GM21723 (cell line): ENCODE measurements around the gene FAM219A.
"Not testable (repeated sequence)": the region's sequence is repeated elsewhere in the genome, so short reads cannot be mapped to it uniquely, and the experiment has no call there.

Experiments
- ATAC-seq: cut with Tn5 transposase; IDR thresholded peaks from one replicate; pipeline ENCODE4 v1.9.1; 2021; ENCODE audit warnings: mild to moderate bottlenecking, moderate library complexity; ENCODE audit not compliant: unreplicated experiment

Gene FAM219A

DNA sequence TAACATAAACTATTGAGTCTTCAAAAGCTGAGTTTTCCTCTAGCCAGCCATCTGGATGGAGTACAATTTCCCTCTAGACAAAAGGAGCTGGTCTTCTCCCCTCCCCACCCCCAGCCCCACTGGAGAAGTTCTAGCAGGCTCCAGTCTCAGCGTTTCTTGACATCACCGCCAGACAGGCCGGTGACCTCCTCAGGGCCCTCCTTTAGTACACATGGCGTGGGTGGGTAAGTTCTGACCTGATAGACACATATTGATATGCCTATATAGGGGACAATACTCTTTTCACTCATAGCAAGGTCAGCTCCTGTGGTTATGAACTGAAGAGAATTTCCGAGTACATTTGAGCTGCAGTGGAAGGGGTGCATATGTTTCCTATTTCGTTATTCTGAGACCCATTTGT is 27.5 kb upstream of the FAM219A start:
- ATAC-seq = no peak

DNA sequence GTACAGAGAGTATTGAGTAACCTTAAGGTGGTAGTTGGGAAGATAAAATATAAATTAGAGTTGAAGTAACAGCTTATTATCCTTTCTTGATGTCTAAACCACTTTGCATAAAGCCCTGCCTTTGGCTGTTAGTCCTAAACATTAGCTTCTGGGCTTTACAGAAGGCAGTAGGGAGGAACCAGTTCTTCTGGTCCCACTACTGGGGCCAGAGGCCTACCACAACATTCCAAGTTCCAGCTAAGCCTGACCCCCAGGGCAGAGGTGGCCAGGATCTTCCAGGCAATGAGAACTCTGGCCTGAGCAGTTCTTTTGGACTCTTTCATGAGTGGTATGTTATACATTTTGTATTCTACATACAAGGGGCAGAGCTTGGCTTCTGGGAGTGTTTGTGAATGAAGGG is 26.3 kb upstream of the FAM219A start:
- no peak for ATAC-seq

DNA sequence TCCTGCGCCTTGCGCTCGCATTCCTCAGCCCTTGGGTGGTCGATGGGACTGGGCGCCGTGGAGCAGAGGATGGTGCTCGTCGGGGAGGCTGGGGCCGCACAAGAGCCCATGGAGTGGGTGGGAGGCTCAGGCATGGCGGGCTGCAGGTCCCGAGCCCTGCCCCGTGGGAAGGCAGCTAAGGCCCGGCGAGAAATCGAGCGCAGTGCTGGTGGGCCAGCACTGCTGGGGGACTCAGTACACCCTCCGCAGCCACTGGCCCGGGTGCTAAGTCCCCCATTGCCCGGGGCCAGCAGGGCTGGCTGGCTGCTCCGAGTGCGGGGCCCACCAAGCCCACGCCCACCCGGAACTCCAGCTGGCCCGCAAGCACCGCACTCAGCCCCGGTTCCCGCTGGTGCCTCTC is 24.4 kb upstream of the FAM219A start:
- ATAC-seq = not testable (repeated sequence)

DNA sequence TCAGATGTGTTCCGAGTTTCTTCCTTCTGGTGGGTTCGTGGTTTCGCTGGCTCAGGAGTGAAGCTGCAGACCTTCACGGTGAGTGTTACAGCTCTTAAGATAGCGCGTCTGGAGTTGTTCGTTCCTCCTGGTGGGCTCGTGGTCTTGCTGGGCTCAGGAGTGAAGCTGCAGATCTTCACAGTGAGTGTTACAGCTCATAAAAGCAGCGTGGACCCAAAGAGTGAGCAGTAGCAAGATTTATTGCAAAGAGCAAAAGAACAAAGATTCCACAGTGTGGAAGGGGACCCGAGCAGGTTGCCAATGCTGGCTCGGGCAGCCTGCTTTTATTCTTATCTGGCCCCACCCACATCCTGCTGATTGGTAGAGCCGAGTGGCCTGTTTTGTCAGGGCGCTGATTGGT is 23.2 kb upstream of the FAM219A start:
- ATAC-seq = not testable (repeated sequence)

DNA sequence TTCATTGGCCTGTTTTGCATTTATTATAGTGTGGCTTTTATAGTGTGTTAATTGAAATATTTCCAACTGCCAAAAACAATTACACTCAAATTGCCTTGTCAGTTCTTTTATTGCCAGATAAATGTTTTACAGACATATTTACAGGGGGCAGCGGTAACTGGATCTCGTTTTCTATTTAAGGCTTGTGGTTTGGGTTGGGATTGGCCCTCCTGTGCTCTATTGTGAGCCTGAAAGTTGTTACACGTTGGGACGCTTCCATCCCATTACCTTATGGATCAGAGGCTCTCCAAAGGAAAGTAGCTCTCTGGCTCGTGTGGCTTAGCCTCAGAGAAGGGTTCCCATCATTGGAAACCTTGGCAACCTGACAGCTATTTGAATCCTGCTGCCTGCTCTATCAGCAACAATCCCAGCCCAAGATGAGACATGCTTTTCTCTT is 21.1 kb upstream of the FAM219A start:
- no peak for ATAC-seq

DNA sequence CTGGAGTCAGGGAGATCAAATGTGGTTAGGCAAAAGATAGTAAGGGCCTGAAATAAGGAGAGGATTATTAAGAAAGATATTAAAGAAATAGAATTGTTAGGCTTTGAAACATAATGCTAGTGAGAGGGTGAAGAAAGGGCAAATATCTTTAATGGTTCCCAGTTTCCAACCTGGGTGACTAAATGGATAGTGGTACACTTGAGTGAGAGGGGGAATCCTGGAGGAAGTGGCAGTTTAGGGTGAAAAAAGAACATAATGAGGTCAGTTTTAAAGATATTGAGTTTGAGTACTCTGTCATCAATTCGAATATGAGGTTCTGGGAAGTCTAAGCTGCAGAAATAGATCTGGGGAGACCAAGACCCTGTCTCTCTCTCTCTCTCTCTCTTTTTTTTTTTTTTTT is 19.2 kb upstream of the FAM219A start:
- ATAC-seq = no peak

DNA sequence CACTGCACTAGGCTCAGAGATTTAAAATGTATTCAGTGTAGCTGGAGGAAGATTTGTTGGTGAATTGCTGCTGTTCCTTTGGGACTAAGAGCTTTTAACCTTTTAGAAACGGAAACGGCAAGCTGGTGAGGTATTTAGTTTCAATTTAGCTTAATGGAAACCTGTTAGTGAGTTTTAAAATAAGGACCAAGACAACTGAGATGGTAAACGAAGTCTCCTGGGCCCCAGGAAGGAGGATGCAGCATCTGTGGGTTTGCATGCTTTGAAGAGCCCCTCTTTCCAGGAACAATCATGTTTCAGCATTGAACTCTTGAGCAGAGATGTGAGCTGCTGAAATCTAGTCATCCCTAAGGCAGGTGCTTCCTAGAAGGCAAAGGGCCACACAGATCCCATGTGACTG is 16.7 kb upstream of the FAM219A start:
- no peak for ATAC-seq

DNA sequence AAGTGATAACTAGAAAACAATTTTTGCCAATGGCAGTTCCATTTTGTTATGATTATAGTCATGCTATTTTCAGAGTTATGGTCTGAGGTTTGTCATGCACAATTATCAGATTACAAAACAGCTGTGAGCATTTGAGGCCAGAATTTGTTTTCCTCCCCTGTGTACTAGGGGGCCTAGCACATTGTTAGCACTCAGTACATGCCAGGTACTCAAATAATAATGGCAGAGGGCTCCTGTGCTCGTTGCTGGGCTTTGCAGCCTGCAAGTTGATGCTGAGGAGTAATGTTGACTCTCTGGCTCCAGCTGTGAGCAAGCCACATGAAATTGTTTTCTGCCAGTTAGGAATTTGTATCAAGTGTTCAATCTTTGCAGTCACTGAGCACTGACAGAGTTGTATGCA is 7.1 kb upstream of the FAM219A start:
- ATAC-seq = no peak

GRCh38 chr9:34464571-34464970 is 6.2 kb upstream of the FAM219A start:
- ATAC-seq = no peak

DNA sequence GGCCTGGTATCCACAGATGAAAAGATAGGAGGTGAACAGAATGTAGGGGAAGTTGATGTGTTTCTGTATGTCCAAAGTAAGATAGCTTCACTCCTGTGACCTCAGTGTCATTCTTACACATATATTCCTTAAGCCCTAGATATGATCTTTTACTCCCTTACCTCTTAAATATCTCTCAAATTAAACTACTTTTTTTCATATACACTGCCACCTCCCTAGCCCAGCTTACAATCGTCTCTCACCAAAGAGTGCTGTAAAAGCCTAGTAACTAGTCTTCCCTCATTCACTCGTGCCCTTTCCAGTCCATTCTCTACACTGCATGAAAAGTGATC is 5.5 kb upstream of the FAM219A start:
- no peak for ATAC-seq

DNA sequence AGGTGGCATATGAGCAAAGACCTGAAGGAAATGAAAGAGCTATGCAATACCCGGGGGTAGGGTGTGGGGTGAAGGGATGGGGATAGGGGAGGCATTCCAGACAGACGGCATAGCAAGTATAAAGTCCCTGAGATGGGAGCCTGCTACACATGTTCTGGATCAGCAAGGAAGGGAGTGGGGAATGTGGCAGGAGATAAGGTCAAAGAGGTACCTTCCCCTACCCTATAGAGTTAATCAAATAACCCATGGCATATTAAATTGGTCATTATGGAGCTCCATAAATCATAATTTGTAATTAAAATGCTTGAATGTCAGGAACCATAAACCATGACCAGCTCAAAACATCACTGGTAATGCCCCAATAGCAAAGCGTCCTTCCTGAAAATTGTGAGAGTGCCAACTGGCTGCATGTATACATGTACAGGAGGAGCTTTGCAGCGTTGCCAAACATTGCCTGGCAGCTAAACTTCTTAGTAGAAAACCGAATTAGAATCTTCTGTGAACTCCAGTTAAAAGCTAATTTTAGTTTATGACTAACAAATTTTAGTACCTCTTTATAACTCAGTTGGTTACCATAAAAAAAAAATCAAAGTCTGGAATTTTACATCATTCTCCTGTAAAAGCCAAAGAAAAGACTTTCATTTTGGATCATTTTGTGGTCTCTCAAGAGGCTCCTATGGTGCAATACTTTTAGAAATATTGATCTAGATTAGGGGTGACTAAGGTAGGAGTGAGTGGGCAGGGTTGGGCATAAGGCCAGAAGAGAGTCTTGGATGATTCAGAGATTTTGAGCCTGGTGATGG is 4.9 kb upstream of the FAM219A start:
- ATAC-seq = no peak

- ATAC-seq = no peak
These were observed 1.6 kb upstream of the FAM219A start for GRCh38 chr9:34459941-34460340.

DNA sequence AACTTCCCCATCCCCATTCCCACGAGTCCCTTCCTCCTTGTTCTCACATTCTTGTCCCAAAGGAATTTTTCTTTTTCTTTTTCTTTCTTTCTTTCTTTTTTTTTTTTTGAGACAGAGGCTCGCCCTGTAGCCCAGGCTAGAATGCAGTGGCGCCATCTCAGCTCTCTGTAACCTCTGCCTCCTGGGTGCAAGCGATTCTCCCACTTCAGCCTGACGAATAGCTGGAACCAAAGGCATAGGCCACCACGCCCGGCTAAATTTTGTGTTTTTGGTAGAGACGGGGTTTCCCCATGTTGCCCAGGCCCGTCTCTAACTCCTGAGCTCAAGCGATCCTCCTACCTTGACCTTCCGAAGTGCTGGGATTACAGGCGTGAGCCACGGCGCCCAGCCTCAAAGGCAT is 986 bp upstream of the FAM219A start:
- ATAC-seq = no peak

GRCh38 chr9:34458959-34459340 is 580 bp upstream of the FAM219A start:
- ATAC-seq = no peak

GRCh38 chr9:34457266-34458012 is 931 bp downstream of the FAM219A start:
- ATAC-seq = no peak

- ATAC-seq = no peak
These were observed 1.6 kb downstream of the FAM219A start for GRCh38 chr9:34456746-34457145.

DNA sequence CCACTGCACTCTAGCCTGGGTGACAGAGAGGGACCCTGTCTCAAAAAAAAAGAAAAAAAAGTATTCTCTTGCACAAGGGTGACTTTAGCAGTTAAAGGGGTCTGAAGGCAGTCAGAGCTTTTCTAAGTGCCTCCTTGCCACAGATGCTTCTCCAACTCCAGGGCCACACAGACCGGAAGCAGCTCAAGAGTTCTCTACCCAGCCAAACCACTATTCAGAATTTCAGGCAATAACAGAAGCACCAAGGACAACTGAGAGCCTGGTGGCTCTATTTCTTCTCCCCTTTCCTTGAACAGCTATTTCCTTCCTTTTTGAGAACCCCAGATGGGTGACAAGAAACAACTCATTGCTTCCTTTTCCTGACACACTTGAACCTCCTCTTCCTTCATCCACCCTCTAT is 2.2 kb downstream of the FAM219A start:
- ATAC-seq = no peak

DNA sequence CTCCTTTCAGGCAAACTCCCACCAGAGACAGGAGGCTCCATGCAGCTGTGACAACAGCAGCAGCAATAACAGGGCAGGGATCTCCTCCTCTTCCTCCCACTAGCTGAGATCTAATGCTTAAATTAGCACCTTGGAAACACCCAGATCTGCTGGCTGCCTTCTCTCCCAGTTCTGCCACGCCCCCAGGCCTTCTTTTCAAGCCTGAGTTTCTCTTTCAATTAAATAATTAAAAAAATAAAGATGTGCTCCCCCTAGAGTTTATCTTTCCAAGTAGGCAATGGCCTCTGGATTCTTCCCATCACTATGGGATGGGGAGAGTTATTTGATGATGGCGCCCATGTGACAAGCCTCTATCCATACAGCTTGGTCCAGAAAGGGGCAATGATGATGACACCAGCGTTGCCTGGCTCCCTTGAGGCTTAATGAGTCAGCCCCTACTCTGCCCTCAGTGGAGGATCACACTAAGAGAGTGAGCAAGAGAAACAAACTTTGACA is 3.8 kb downstream of the FAM219A start:
- no peak for ATAC-seq

GRCh38 chr9:34452568-34452967 is 5.8 kb downstream of the FAM219A start:
- no peak for ATAC-seq

GRCh38 chr9:34451545-34451944 is 6.8 kb downstream of the FAM219A start:
- peak; percentile 67 for ATAC-seq

GRCh38 chr9:34451135-34451534 is 7.2 kb downstream of the FAM219A start:
- no peak for ATAC-seq

DNA sequence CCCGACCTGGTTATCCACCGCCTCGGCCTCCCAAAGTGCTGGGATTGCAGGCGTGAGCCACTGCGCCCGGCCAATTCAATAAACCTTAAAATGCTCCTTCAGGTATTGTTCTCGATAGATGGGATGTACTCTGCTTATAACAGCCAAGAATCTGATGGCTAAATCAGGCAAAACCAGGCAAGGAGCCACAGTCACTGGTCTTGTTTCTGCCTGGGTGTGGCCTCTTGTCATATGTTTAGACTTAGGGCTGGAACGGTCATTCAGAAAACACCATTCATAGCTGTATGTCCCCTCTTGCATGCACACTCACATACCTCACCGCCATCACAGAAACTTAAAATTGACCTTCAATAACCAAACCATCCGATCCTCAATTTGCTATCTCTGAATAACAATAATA is 7.7 kb downstream of the FAM219A start:
- ATAC-seq = no peak
